ENCODE results near the gene XXYLT1.

XXYLT1 gene

DNA sequence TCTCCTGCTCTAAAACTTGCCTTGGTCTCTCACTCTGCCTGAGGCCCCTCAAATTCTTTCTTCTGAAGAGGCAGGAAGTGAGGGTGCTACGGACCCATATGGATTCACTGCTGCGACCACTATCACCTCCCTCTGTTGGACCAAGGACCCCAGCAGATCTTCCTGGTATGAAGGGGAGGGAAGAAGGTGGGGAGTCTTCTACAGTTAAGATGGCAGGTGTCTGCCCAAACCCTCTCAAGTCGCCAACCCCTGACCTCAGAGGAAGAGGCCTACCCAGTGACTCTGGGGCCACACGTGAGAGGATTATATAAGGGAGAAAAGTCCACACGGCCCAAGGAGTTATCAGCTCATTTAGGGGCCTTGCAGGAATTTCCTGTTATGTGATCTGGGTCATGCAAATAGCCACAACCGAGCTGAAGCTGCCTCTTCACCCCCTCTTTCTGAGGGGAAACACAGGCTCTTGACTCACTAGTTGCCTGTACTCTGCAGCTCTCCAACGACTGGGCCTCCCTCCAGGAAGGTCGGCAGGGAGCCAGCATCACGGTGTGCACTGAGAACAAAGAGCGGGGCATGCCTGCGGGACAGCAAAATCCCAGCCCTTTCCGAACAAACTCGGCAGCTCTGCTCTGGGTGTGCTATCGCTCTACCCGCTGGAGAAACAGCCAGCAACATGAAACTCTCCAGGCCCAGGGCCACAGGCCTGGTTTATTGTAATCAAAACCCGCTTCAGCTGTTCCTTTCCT, 116.0 kb downstream of the XXYLT1 start:
- H3K4me3 ChIP-seq (ENCODE audit: control insufficient read depth, low read depth, low read length) = no peak overlapping the region
- TF ChIP-seq CTCF (conservative IDR thresholded peaks at IDR 0.05; ENCODE audit: control insufficient read depth, insufficient read depth, low read depth, low read length) = no peak
- peak; percentile 92 for DNase-seq (ENCODE audit: low read depth)

DNA sequence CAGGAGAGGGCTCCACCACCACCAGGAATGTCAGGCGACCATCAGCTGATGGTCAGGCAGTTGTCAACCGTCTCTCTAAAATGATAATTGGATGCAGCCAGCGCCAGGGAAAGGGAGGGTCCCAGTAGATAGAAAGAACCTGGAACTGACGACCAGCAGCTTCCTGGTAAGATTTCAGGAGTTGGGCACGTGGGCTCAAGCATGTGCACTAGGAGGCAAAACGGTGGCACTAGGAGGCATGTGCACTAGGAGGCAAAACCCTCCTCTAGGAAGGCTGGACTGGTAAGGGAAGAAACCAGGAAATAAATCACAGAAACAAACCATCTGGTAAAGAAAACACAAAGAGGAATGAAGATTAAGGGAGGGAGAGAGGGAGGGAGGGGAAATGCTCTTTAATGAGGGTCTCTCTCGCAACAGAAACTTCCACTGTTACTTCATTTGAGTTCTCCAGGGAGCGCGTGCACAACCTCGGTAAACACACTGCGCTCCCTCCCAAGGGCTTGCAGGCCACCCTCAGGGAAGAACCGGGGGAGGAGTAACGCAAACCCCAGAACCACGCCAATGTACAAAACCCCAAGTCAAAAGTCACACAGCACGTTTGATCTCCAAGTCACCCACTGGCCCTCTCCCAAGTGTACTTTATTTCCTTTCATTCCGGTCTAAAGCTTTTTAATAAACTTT, 116.7 kb downstream of the XXYLT1 start:
- no peak overlapping the region for H3K4me3 ChIP-seq (ENCODE audit: control insufficient read depth, low read depth, low read length)
- DNase-seq (ENCODE audit: low read depth) = peak; percentile 46
- no peak for TF ChIP-seq CTCF (conservative IDR thresholded peaks at IDR 0.05; ENCODE audit: control insufficient read depth, insufficient read depth, low read depth, low read length)

GRCh38 chr3:195153653-195154052, 117.3 kb downstream of the XXYLT1 start:
- DNase-seq (ENCODE audit: low read depth) = no peak

GRCh38 chr3:195153130-195153529, 117.8 kb downstream of the XXYLT1 start:
- no peak for TF ChIP-seq CTCF (conservative IDR thresholded peaks at IDR 0.05; ENCODE audit: control insufficient read depth, insufficient read depth, low read depth, low read length)
- no peak for DNase-seq (ENCODE audit: low read depth)
- no peak overlapping the region for H3K4me3 ChIP-seq (ENCODE audit: control insufficient read depth, low read depth, low read length)

More at GRCh38 chr3:195153653-195154052, 117.3 kb downstream of the XXYLT1 start:
- no peak for TF ChIP-seq CTCF (conservative IDR thresholded peaks at IDR 0.05; ENCODE audit: control insufficient read depth, insufficient read depth, low read depth, low read length)
- H3K4me3 ChIP-seq (ENCODE audit: control insufficient read depth, low read depth, low read length) = no peak overlapping the region

- peak; percentile 78 for DNase-seq (ENCODE audit: low read depth)
- H3K4me3 ChIP-seq (ENCODE audit: control insufficient read depth, low read depth, low read length) = no peak overlapping the region
- TF ChIP-seq CTCF (conservative IDR thresholded peaks at IDR 0.05; ENCODE audit: control insufficient read depth, insufficient read depth, low read depth, low read length) = no peak
Observed at GRCh38 chr3:195151866-195152541, 119.0 kb downstream of the XXYLT1 start.

- no peak for TF ChIP-seq CTCF (conservative IDR thresholded peaks at IDR 0.05; ENCODE audit: control insufficient read depth, insufficient read depth, low read depth, low read length)
- H3K4me3 ChIP-seq (ENCODE audit: control insufficient read depth, low read depth, low read length) = no peak overlapping the region
- no peak for DNase-seq (ENCODE audit: low read depth)
Observed at GRCh38 chr3:195151402-195151801, 119.6 kb downstream of the XXYLT1 start.

Measured in fibroblast of mammary gland (primary cell).